Vein endothelial cell (primary cell): ENCODE data around the gene OR2T5. TPM values are rescaled to one million over a fixed set of nuclear protein-coding genes. Genes with fewer than 3 reads are reported as not detected.

Experiments
- total RNA-seq: library from RNA; depleted of rRNA; stranded (reverse); fragments of >200 nt; gene quantifications from 2 replicates; pipeline ENCODE4 v1.2.3, GENCODE V29; 2012

The OR2T5 gene, protein sequence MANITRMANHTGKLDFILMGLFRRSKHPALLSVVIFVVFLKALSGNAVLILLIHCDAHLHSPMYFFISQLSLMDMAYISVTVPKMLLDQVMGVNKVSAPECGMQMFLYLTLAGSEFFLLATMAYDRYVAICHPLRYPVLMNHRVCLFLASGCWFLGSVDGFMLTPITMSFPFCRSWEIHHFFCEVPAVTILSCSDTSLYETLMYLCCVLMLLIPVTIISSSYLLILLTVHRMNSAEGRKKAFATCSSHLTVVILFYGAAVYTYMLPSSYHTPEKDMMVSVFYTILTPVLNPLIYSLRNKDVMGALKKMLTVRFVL
- total RNA-seq, result not detected in 2 replicates

DNA sequence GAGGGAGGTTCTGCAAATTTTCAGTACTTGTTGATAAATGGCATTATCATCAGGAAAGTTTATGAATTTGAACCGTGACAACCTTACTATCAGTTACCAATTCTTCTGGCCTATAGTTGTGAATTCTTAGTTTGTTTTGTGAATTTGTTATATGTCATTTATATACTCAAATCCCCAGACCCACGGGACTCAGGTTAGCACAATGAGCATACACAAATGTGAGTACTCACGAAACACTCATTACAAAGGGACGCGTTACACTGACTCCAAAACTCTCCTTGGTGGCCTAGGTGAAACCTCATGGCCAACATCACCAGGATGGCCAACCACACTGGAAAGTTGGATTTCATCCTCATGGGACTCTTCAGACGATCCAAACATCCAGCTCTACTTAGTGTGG, at the start of gene OR2T5:
TSS of gene OR2T5 (plus strand) at position 301 of the 400 bp plus-strand sequence. CDS start at position 301, 0 bp downstream.

GRCh38 chr1:248445399-248445798, 43.0 kb upstream of the OR2T5 start, which contains the start of gene OR2T2:
TSS of gene OR2T2 (plus strand) at chr1:248445637. CDS start at chr1:248452798, 7,161 bp downstream.

GRCh38 chr1:248473051-248473450, 15.3 kb upstream of the OR2T5 start, which contains the start of gene OR2T3:
TSS of gene OR2T3 (plus strand) at chr1:248473351. CDS start at chr1:248473351, 0 bp downstream.

GRCh38 chr1:248507773-248508172, 19.4 kb downstream of the OR2T5 start, which contains the start of gene OR2G6:
TSS of gene OR2G6 (plus strand) at chr1:248508073. CDS start at chr1:248521647, 13,574 bp downstream.

Other genes starting within 250 kb of the OR2T5 start
- not detected in 2 replicates for gene OR2T33, start 210.6 kb upstream of the OR2T5 start, total RNA-seq
- not detected in 2 replicates for gene OR2T12, start 185.2 kb upstream of the OR2T5 start, total RNA-seq
- gene OR2M7, start 164.0 kb upstream of the OR2T5 start, total RNA-seq, result not detected in 2 replicates
- not detected in 2 replicates for gene OR14C36, start 139.8 kb upstream of the OR2T5 start, total RNA-seq
- gene OR2T4, start 126.9 kb upstream of the OR2T5 start, total RNA-seq, result not detected in 2 replicates
- not detected in 2 replicates for gene OR2T6, start 112.8 kb upstream of the OR2T5 start, total RNA-seq
- gene OR2T1, start 85.5 kb upstream of the OR2T5 start, total RNA-seq, result not detected in 2 replicates
- gene OR2T2, start 43.0 kb upstream of the OR2T5 start, total RNA-seq, result not detected in 2 replicates
- gene OR2T3, start 15.2 kb upstream of the OR2T5 start, total RNA-seq, result not detected in 2 replicates
- not detected in 2 replicates for gene OR2G6, start 19.5 kb downstream of the OR2T5 start, total RNA-seq
- gene OR2T29, start 74.2 kb downstream of the OR2T5 start, total RNA-seq, result not detected in 2 replicates
- not detected in 2 replicates for gene OR2T34, start 86.2 kb downstream of the OR2T5 start, total RNA-seq
- not detected in 2 replicates for gene OR2T10, start 109.1 kb downstream of the OR2T5 start, total RNA-seq
- gene OR2T11, start 146.5 kb downstream of the OR2T5 start, total RNA-seq, result not detected in 2 replicates
- gene OR2T35, start 156.7 kb downstream of the OR2T5 start, total RNA-seq, result not detected in 2 replicates
- gene OR2T27, start 166.9 kb downstream of the OR2T5 start, total RNA-seq, result not detected in 2 replicates
- not detected in 2 replicates for gene OR14I1, start 214.2 kb downstream of the OR2T5 start, total RNA-seq